ENCODE data around the gene WNT3A.

The WNT3A gene

GRCh38 chr1:228084797-228085196 lies 78.0 kb downstream of the WNT3A start:
- no peak for DNase-seq (ENCODE audit: low read depth)

DNA sequence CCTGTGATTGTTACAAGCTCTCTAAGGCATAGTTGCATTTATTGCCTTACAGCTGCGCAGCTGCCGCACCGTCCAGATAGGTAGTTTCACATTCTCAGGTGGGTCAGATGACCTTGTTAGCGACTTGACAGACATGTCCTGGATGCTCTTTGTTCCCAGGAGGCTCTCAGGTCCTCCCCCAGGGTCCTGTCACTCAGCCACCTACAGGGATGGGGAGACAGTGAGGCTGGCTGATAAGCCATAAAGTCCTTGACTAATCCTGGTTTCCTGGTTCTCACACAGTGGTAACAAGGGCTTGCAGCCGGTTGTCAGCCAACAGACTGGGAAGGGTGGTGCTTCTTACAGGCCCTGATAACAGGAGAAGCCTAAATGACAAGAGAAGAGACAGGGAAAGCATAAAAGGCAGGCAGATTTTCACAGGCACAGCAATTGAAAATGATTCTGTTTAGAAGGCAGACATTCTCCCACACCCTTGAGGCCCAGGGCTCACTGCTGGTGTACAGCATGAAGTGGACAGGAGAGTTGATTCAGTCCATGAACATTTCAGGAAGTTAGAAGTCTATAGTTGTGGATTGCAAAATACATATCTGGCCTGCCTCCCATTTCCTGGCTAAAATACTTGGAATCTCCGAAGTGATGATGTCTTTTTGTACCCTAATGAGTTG lies 78.6 kb downstream of the WNT3A start:
- peak; percentile 72 for DNase-seq (ENCODE audit: low read depth)

- peak; percentile 72 for DNase-seq (ENCODE audit: low read depth)
Observed at GRCh38 chr1:228087771-228088251, 81.0 kb downstream of the WNT3A start.

GRCh38 chr1:228088586-228089498 lies 82.0 kb downstream of the WNT3A start:
- no peak for DNase-seq (ENCODE audit: low read depth)

DNA sequence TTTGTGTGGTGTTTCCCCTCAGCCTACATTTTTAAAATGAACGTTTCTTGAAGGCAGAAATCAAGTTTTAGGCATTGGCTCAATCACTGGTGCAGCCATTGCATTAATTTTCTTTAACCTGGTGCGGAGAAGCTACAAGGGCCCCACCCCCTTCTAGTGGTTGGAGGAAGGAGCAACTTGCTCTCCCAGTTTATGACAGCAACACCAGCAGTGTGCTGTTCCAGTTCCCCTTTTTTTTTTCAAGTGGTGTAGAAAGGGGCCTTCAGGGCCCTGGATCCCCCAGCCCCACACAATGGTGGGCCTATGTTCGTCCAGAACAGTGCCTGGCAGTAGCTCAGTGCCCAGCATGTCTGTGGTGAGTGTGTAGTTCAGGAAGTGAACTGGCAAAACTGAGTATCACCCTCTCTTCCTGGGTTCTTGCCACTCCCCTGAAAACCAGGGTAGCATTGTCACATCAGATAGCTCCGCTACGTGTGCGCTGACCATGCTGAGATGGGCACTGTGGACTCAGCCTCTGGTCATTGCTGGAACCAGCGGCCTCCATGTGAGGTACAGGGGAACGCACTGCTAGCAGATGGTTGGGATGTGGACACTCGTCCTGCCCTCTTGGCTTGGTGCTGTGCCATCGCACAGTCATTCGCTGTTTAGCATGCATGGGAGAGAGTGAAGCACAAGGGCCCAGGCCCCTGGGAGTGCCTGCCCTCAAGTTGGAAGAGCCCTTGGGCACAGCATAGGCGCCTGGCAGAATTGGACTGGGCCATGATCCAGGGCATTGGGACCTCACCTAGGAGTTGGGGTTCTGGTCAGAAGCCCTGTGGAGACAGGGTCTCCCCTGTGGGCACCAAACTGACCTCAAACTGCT lies 83.0 kb downstream of the WNT3A start:
- no peak for DNase-seq (ENCODE audit: low read depth)

DNA sequence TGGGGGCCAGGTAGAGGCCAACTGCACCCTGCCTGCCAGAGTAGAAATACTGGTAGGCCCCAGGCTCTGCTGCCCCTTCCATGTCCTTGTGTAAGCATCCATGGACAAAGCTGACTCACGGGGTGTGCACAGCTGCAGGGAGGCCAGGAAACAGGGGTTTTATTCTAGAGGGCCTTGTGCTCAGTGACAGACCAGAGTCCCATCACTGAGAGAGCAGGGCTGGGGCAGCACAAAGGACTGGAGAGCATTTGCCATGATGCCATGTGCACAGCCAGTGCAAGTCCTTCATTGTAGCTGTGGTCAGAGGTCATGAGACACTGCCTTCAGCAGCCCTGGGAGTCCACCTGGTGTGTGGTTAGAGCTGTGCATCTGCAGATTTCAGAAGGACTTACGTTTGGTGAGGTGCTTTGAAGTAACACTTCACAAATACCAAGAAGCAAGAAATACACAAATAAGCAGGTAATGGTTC lies 83.8 kb downstream of the WNT3A start:
- DNase-seq (ENCODE audit: low read depth): no peak

DNA sequence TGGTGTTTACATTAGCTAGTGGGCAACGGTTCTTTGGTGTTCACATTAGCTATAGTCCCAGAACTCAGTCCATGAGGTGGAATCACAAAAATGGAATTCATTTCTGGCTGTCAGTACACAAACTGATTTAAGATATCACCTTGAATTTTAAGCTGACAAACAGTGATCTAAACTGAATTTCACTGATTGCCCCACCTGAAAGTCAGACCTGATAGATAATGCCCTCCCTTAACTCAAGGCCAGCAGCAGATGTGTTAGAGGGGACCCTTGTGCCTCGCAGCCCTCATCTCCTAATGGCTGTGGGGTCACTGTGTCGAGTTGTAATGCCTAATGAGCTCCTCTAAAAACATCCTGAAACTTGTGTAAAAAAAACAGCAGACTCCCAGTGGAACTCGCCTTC lies 84.3 kb downstream of the WNT3A start:
- no peak for DNase-seq (ENCODE audit: low read depth)

- no peak for DNase-seq (ENCODE audit: low read depth)
Observed at GRCh38 chr1:228092342-228093049, 85.7 kb downstream of the WNT3A start.

DNA sequence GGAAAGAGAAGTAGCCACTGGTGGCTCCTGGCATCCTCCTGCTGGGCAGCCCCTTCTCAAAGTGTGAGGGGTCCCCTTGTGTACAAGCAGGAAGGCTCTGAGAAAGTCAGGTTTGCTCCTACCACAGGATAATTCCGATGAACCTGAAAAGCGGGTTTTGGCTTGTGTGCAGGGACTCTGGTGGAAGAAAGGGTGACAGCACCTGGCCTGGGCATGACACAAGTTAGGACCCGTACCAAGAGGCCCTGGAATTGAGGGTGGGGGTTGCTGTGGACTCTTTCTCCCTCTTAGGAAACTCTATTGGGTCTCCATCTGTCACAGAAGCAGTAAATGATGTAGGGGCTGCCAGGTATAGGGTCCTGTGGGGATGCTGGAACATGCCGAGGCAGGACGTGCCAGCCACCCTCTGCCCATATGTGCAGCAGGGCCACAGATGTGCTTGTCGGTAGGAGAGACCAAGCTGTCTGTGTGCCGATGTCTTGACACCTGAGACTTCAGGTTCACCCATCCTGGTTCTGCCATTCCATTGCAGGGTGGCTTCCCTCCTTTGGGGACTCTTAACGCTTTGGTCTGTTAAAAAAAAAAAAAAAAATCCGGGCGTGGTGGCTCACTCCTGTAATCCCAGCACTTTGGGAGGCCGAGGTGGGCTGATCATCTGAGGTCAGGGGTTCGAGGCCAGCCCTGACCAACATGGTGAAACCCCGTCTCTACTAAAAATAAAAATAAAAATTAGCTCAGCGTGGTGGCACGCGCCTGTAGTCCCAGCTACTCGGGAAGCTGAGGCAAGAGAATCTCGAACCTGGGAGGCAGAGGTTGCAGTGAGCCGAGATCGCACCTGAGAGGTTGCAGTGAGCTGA lies 86.5 kb downstream of the WNT3A start:
- DNase-seq (ENCODE audit: low read depth): no peak

GRCh38 chr1:228094432-228095016 lies 87.7 kb downstream of the WNT3A start:
- no peak for DNase-seq (ENCODE audit: low read depth)

DNA sequence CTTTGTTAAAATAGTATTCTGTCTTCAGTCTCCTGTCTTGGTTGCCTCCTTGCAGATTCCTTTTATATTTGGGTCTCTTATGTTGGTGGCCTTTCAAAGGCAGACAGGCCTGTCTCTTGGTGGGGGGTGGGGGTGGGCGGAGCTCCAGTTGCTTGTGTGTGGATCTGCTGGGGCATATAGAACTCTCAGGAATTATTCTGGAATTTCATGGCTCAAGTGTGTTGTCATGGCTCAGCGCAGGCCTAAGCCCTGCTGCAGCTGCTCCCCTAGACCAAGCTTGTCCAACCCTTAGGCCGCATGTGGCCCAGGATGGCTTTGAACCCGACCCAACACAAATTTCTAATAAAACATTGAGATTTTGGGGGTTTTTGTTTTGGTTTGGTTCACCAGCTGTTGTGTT lies 88.4 kb downstream of the WNT3A start:
- no peak for DNase-seq (ENCODE audit: low read depth)

DNA sequence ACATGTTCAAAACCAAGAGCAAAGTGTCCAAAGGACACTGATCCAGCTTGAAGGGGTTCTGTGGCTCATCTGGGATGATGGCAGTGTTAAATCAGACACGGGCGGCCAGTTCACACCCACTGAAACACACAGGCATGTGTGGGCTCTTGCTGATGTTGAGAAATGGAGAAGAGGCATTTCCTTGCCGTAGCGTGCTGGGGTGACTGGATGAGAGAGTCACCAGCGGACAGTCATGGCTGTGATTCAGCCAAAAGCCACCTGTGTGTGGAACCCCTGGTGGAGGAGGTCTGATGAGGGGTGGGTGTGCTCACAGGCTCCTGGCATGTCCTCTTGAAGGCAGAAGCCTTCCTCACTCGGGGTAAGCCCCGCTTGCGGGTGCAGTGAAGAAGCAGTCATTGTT lies 89.1 kb downstream of the WNT3A start:
- DNase-seq (ENCODE audit: low read depth): no peak

GRCh38 chr1:228096416-228097332 lies 89.9 kb downstream of the WNT3A start:
- no peak for DNase-seq (ENCODE audit: low read depth)

DNA sequence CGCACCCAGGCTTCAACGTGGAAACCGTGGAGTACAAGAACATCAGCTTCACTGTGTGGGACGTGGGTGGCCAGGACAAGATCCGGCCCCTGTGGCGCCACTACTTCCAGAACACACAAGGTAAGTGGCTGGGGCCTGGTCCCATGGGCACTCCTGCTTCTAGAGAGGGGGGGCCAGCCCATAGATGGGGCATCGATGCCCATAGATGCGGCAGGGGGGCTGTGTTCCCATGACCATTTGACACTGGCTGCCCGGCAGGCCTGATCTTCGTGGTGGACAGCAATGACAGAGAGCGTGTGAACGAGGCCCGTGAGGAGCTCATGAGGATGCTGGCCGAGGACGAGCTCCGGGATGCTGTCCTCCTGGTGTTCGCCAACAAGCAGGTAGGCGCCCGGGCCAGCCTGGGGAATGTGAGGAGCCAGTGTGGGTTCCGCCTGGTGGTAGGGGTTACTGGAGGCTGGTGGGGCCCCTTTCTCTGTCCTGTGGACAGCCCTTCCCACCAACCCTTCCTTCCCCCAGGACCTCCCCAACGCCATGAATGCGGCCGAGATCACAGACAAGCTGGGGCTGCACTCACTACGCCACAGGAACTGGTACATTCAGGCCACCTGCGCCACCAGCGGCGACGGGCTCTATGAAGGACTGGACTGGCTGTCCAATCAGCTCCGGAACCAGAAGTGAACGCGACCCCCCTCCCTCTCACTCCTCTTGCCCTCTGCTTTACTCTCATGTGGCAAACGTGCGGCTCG lies 90.7 kb downstream of the WNT3A start:
- DNase-seq (ENCODE audit: low read depth): no peak

GRCh38 chr1:228098323-228098931 lies 91.6 kb downstream of the WNT3A start:
- no peak for DNase-seq (ENCODE audit: low read depth)

GRCh38 chr1:228099331-228099732 lies 92.5 kb downstream of the WNT3A start:
- DNase-seq (ENCODE audit: low read depth): no peak

- no peak for DNase-seq (ENCODE audit: low read depth)
Observed at GRCh38 chr1:228100822-228101613, 94.2 kb downstream of the WNT3A start.
